ENCODE data around the gene FKBP10.

The FKBP10 gene

DNA sequence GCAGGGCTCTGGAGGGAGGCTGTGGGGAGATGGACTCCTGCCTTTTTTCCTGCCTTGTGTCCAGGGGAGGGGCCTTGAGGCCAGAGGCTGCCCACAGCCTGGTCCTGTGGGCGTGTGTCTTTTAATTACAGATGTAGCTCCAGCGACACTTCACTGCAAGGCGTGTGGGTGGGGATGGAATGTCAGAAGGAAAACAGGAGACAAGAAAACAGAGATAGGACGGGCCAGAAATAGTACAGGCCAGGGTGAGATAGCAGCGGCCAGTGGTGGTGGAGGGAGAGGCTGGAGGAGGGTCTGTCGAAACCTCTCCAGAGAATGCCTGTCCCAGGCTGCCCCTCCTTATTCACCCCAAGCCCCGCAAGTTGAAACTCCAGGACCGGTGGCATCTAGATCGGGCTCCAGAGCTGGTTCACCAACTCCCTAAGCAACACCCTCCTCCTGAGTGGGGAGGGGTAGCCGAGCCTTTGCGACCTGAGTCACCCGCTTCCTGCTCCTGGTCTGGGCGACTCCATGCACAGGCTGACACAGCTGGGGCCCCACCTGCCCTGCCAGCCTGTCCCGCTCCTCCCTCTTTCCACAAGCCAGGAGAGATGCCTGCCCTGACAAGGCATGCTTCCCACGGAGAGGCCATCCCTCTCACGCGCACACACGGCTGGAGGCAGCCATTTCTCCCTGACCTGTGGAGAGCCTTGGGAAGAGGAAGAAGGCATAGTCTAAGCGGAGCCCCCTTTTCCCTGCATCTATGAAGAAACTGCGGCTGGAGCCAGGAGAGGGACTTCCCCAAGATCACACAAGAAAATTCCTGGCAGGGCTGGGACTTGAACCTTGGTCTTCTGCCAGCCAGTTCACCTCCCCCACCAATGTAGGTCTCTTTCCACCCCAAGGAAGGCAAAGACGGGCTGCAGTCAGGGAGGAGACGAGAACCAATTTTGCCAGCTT lies 19.7 kb upstream of the FKBP10 start:
- no peak overlapping the region for H3K4me3 ChIP-seq (IDR thresholded peaks at IDR 0.05; ENCODE audit: insufficient read depth, low read depth, low read length)
- no peak overlapping the region for H3K9ac ChIP-seq

GRCh38 chr17:41793784-41794539 lies 18.8 kb upstream of the FKBP10 start:
- Histone ChIP-seq H3K4me2 (no peak overlapping the region), H3K9ac (no peak overlapping the region), H3K36me3 (ENCODE audit: insufficient read depth) (no peaks in the 10 kb centered on the region), H3K4me3 (IDR thresholded peaks at IDR 0.05; ENCODE audit: insufficient read depth, low read depth, low read length) (no peak overlapping the region), H3K27me3 (ENCODE audit: insufficient read depth, low read depth) (no peaks in the 10 kb centered on the region), H3K4me1 (ENCODE audit: low read depth, poor library complexity, severe bottlenecking) (no peaks in the 10 kb centered on the region), H2AFZ (ENCODE audit: low read depth) (no peak overlapping the region), H3K27ac (no peak overlapping the region), H4K20me1 (ENCODE audit: insufficient read depth) (no peaks in the 10 kb centered on the region), H3K79me2 (ENCODE audit: insufficient read depth, low read depth) (no peaks in the 10 kb centered on the region)
- TF ChIP-seq, protein P1, sequence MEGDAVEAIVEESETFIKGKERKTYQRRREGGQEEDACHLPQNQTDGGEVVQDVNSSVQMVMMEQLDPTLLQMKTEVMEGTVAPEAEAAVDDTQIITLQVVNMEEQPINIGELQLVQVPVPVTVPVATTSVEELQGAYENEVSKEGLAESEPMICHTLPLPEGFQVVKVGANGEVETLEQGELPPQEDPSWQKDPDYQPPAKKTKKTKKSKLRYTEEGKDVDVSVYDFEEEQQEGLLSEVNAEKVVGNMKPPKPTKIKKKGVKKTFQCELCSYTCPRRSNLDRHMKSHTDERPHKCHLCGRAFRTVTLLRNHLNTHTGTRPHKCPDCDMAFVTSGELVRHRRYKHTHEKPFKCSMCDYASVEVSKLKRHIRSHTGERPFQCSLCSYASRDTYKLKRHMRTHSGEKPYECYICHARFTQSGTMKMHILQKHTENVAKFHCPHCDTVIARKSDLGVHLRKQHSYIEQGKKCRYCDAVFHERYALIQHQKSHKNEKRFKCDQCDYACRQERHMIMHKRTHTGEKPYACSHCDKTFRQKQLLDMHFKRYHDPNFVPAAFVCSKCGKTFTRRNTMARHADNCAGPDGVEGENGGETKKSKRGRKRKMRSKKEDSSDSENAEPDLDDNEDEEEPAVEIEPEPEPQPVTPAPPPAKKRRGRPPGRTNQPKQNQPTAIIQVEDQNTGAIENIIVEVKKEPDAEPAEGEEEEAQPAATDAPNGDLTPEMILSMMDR (conservative IDR thresholded peaks at IDR 0.05; ENCODE audit: low read depth, low read length) = no peak

More for the DNA sequence above, 19.7 kb upstream of the FKBP10 start:
- Histone ChIP-seq H3K27me3 (ENCODE audit: insufficient read depth, low read depth) (no peaks in the 10 kb centered on the region), H3K36me3 (ENCODE audit: insufficient read depth) (no peaks in the 10 kb centered on the region), H4K20me1 (ENCODE audit: insufficient read depth) (no peaks in the 10 kb centered on the region), H2AFZ (ENCODE audit: low read depth) (no peak overlapping the region; the same call in 1 of the 2 replicates), H3K27ac (no peak overlapping the region), H3K79me2 (ENCODE audit: insufficient read depth, low read depth) (no peaks in the 10 kb centered on the region), H3K4me1 (ENCODE audit: low read depth, poor library complexity, severe bottlenecking) (no peaks in the 10 kb centered on the region), H3K4me2 (no peak overlapping the region)
- TF ChIP-seq, protein P1 (conservative IDR thresholded peaks at IDR 0.05; ENCODE audit: low read depth, low read length) = no peak

- Histone ChIP-seq H3K4me3 (IDR thresholded peaks at IDR 0.05; ENCODE audit: insufficient read depth, low read depth, low read length) (no peak overlapping the region), H3K27ac (no peak overlapping the region), H3K4me2 (no peak overlapping the region)
These were observed 18.2 kb upstream of the FKBP10 start for GRCh38 chr17:41794540-41794975.

More at GRCh38 chr17:41794540-41794975, 18.2 kb upstream of the FKBP10 start:
- H3K36me3 ChIP-seq (ENCODE audit: insufficient read depth) = no peaks in the 10 kb centered on the region
- no peak overlapping the region for H3K9ac ChIP-seq
- no peaks in the 10 kb centered on the region for H3K79me2 ChIP-seq (ENCODE audit: insufficient read depth, low read depth)
- no peak overlapping the region for H2AFZ ChIP-seq (ENCODE audit: low read depth)
- no peaks in the 10 kb centered on the region for H3K4me1 ChIP-seq (ENCODE audit: low read depth, poor library complexity, severe bottlenecking)
- H4K20me1 ChIP-seq (ENCODE audit: insufficient read depth) = no peaks in the 10 kb centered on the region
- TF ChIP-seq, protein P1 (conservative IDR thresholded peaks at IDR 0.05; ENCODE audit: low read depth, low read length) = no peak
- no peaks in the 10 kb centered on the region for H3K27me3 ChIP-seq (ENCODE audit: insufficient read depth, low read depth)
